Vagina (tissue), 2 donors: Measurements from ENCODE around the gene NFIA. TPM values are rescaled to one million over a fixed set of nuclear protein-coding genes. Genes with fewer than 3 reads are reported as not detected.

Experiments used
- DNase-seq, 2 donors: peaks; one replicate each; pipeline ENCODE4 v3.0.0-alpha.2; 2017; ENCODE audit errors: extremely low spot score in 2 of 2
- H3K27ac ChIP-seq: fragments of 200-600 bp; sonication (generic); one replicate; pipeline ENCODE4 v1.5.1; 2019
- H3K27me3 ChIP-seq: fragments of 200-600 bp; sonication (generic); one replicate; pipeline ENCODE4 v1.5.1; 2019
- H3K36me3 ChIP-seq, 2 donors: fragments of 200-600 bp; sonication (generic); one replicate each; pipeline ENCODE4 v1.5.1; 2017 to 2019
- H3K4me1 ChIP-seq: fragments of 200-600 bp; sonication (generic); one replicate; pipeline ENCODE4 v1.5.1; 2019
- H3K4me3 ChIP-seq, 2 donors: fragments of 200-600 bp; sonication (generic); 1 replicate in 1 of 2; 2 replicates in 1 of 2; pipeline ENCODE4 v1.5.1; 2016 to 2019
- H3K9me3 ChIP-seq: fragments of 200-600 bp; sonication (generic); one replicate; pipeline ENCODE4 v1.5.1; 2019
- POLR2A ChIP-seq, 2 donors: fragments of 450-650 bp; IDR thresholded peaks; one replicate each; pipeline ENCODE4 v1.6.1; 2017; ENCODE audit warnings: antibody characterized with exemption in 2 of 2, mild to moderate bottlenecking in 2 of 2, moderate library complexity in 2 of 2
- POLR2AphosphoS5 ChIP-seq, 2 donors: sonication (generic); formaldehyde crosslinking; IDR thresholded peaks; one replicate each; pipeline ENCODE4 v1.9.0; 2017; ENCODE audit warnings: antibody characterized with exemption in 2 of 2, mild to moderate bottlenecking in 2 of 2, low read depth in 1 of 2; ENCODE audit not compliant: insufficient read depth in 1 of 2
- intact Hi-C: fragments of 100-400 bp; cut with DNase I; formaldehyde crosslinking; loops from one replicate; pipeline ENCODE4 v1.15.1; 2023
- total RNA-seq: library from RNA; depleted of rRNA; stranded (reverse); fragments of >200 nt; gene quantifications from one replicate; pipeline ENCODE4 v1.2.3, GENCODE V29; 2016
- TF ChIP-seq, protein P1 (sequence below), 3 experiments: fragments of 450-650 bp in 2 of 3; fragments of 200-600 bp in 1 of 3; sonication (generic) in 1 of 3; IDR thresholded peaks; one replicate each; pipeline ENCODE4 v1.5.1; 2017 to 2019; ENCODE audit warnings: antibody characterized with exemption in 3 of 3, mild to moderate bottlenecking in 2 of 3, moderate library complexity in 2 of 3

Gene NFIA
- total RNA-seq, 1 donor from 2014 or later, result 59.2 TPM

DNA sequence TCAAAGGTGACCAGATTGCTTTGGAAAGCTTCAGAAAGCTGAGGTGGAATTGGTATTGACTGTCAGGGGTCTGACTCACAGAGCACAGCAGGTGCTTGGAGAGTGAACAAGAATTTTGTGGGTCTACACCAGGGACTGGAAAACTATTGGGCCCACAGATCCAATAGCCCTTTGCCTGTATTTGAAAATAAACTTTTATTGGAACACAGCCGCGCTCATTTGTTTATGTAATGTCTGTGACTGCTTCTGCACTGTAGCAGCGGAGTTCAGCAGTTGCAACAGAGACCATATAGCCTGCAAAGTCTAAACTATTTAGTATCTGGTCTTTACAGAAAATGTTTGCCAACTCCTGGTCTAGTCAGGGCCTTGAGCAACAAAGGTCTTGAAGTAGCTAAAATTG is 315.6 kb downstream of the NFIA start:
- TF ChIP-seq, protein P1, sequence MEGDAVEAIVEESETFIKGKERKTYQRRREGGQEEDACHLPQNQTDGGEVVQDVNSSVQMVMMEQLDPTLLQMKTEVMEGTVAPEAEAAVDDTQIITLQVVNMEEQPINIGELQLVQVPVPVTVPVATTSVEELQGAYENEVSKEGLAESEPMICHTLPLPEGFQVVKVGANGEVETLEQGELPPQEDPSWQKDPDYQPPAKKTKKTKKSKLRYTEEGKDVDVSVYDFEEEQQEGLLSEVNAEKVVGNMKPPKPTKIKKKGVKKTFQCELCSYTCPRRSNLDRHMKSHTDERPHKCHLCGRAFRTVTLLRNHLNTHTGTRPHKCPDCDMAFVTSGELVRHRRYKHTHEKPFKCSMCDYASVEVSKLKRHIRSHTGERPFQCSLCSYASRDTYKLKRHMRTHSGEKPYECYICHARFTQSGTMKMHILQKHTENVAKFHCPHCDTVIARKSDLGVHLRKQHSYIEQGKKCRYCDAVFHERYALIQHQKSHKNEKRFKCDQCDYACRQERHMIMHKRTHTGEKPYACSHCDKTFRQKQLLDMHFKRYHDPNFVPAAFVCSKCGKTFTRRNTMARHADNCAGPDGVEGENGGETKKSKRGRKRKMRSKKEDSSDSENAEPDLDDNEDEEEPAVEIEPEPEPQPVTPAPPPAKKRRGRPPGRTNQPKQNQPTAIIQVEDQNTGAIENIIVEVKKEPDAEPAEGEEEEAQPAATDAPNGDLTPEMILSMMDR (IDR thresholded peaks at IDR 0.05), result no peak
- TF ChIP-seq POLR2A (IDR thresholded peaks at IDR 0.05), result no peak

GRCh38 chr1:61399199-61399598 is 316.8 kb downstream of the NFIA start:
- no peaks in the 10 kb centered on the region for H3K9me3 ChIP-seq
- intact Hi-C loops, result loop anchor here (5.0 kb wide), 1 partner anchor 62 kb away; no protein-coding TSS in a partner anchor
- TF ChIP-seq POLR2AphosphoS5 (IDR thresholded peaks at IDR 0.05; ENCODE audit: insufficient read depth in 1 of 2, low read depth in 1 of 2) (no peak), POLR2A (IDR thresholded peaks at IDR 0.05) (no peak)
- TF ChIP-seq, protein P1 (IDR thresholded peaks at IDR 0.05), result no peak
- H3K27me3 ChIP-seq, result no peaks in the 10 kb centered on the region
- H3K4me3 ChIP-seq, result no peak overlapping the region
- no peak for DNase-seq
- H3K27ac ChIP-seq, result no peak overlapping the region
- H3K36me3 ChIP-seq, result no peaks in the 10 kb centered on the region
- peaks cover 28% of the 10 kb centered on the region for H3K4me1 ChIP-seq

More for the DNA sequence above, 315.6 kb downstream of the NFIA start:
- Histone ChIP-seq H3K4me3 (no peak overlapping the region), H3K36me3 (no peaks in the 10 kb centered on the region), H3K27ac (no peak overlapping the region), H3K27me3 (no peaks in the 10 kb centered on the region), H3K9me3 (no peaks in the 10 kb centered on the region), H3K4me1 (peaks cover 19% of the 10 kb centered on the region)
- no peak for DNase-seq
- intact Hi-C loops, result loop anchor here (5.0 kb wide), 1 partner anchor 61 kb away; no protein-coding TSS in a partner anchor

DNA sequence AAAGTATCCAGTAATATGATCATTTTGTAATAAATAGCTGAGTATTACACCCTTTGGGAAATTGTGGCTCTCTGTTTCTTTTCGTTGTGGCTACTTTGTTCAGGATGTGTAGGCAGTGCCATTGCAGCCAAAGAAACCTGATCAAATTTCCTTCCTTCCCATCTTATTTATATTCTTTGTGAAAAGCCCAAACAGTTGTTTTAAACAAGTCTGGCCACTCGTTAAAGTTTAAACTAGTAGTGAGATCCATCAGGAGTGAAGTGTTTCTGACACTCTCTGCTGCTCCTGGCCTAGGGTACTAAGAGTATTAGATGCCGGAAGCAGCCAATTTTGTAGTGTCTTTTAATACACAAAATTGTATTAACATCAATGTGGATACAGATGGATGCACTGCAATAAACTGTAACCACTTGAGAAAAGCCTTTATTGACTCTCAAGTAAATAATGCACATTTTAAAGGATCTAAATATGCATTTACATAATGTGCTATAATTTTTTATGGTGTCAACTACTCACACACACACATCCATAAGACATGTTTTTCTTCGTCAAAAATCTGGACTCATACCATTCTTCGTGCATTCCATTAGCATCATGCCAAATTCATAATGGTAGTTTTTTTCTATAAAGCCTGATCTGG is 317.9 kb downstream of the NFIA start:
- H3K27me3 ChIP-seq, result no peaks in the 10 kb centered on the region
- no peak overlapping the region for H3K27ac ChIP-seq
- no peaks in the 10 kb centered on the region for H3K36me3 ChIP-seq
- no peak for DNase-seq
- intact Hi-C loops, result no loop called here
- no peak overlapping the region for H3K4me3 ChIP-seq
- TF ChIP-seq POLR2A (IDR thresholded peaks at IDR 0.05), result no peak
- TF ChIP-seq, protein P1 (IDR thresholded peaks at IDR 0.05), result no peak
- no peak for TF ChIP-seq POLR2AphosphoS5 (IDR thresholded peaks at IDR 0.05; ENCODE audit: insufficient read depth in 1 of 2, low read depth in 1 of 2)
- no peaks in the 10 kb centered on the region for H3K9me3 ChIP-seq
- H3K4me1 ChIP-seq, result peaks cover 32% of the 10 kb centered on the region

- H3K9me3 ChIP-seq, result no peaks in the 10 kb centered on the region
- intact Hi-C loops, result no loop called here
- H3K4me1 ChIP-seq, result peaks cover 32% of the 10 kb centered on the region
These were observed 318.6 kb downstream of the NFIA start for GRCh38 chr1:61400997-61401396.

More at GRCh38 chr1:61400997-61401396, 318.6 kb downstream of the NFIA start:
- Histone ChIP-seq H3K27me3 (no peaks in the 10 kb centered on the region), H3K27ac (no peak overlapping the region), H3K4me3 (no peak overlapping the region), H3K36me3 (peaks cover 0 to under 1% of the 10 kb centered on the region in 2 donors)
- TF ChIP-seq POLR2AphosphoS5 (IDR thresholded peaks at IDR 0.05; ENCODE audit: insufficient read depth in 1 of 2, low read depth in 1 of 2) (no peak), POLR2A (IDR thresholded peaks at IDR 0.05) (no peak)
- TF ChIP-seq, protein P1 (IDR thresholded peaks at IDR 0.05), result no peak
- no peak for DNase-seq
